ENCODE data around the gene CPA4.

- TF ChIP-seq POLR2AphosphoS5 (IDR thresholded peaks at IDR 0.05) (no peak), CTCF (IDR thresholded peaks at IDR 0.05) (no peak), POLR2A (IDR thresholded peaks at IDR 0.05) (no peak)
Measured at GRCh38 chr7:130324306-130324943, 31.5 kb downstream of the CPA4 start.
